Chondrocyte (in vitro differentiated cells): ENCODE data around the gene DOCK8. TPM values are rescaled to one million over a fixed set of nuclear protein-coding genes. Genes with fewer than 3 reads are reported as not detected.

Source experiments
- DNase-seq: peaks from one replicate; pipeline ENCODE4 v3.0.0; 2021; ENCODE audit warnings: mixed read lengths, low spot score
- H3K27ac Mint-ChIP-seq: one replicate; pipeline ENCODE4 v1.8.0; 2021; ENCODE audit warnings: mild to moderate bottlenecking, moderate library complexity, mixed read lengths; ENCODE audit not compliant: unreplicated experiment
- H3K27me3 Mint-ChIP-seq: 2 replicates; pipeline ENCODE4 v1.8.0; 2021; ENCODE audit warnings: low read depth, mixed read lengths
- H3K36me3 Mint-ChIP-seq: 2 replicates; pipeline ENCODE4 v1.8.0; 2021; ENCODE audit warnings: low read depth, mixed read lengths
- H3K4me1 Mint-ChIP-seq: 2 replicates; pipeline ENCODE4 v1.8.0; 2021; ENCODE audit warnings: low read depth, mild to moderate bottlenecking, mixed read lengths
- H3K4me3 Mint-ChIP-seq: one replicate; pipeline ENCODE4 v1.8.0; 2021; ENCODE audit warnings: mild to moderate bottlenecking, moderate library complexity, mixed read lengths; ENCODE audit not compliant: unreplicated experiment
- H3K9me3 Mint-ChIP-seq: 2 replicates; pipeline ENCODE4 v1.8.0; 2021; ENCODE audit warnings: low read depth, mixed read lengths
- total RNA-seq: library from RNA; stranded (reverse); gene quantifications from 3 replicates; pipeline ENCODE4 v1.2.1, GENCODE V29; 2021
- TF ChIP-seq, protein P1 (sequence below): fragments of 200-600 bp; sonication (generic); IDR thresholded peaks from 2 replicates; pipeline ENCODE4 v1.5.0; 2021; ENCODE audit warnings: antibody characterized with exemption, mild to moderate bottlenecking, moderate library complexity

Gene DOCK8
- total RNA-seq, 1 donor from 2014 or later = 0.17 TPM

DNA sequence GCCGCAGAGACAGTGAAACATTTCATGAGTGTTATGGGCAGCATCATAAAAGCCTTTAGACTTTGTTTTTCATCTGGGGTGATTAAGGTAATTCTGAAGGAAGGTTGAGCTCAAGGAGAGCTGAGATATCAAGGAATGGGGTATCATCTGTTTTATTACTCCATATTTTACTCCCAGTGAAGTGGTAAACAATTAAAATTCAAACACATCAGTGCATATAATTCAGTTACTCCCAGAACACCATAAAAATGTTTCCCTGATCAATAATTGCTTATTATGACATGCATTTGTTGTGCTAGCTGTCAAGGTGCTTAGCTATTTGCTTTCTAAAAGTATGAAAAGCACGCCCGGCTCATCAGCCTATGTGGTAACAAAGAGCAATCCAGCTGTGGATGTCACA, 81.7 kb downstream of the DOCK8 start:
- TF ChIP-seq, protein P1, sequence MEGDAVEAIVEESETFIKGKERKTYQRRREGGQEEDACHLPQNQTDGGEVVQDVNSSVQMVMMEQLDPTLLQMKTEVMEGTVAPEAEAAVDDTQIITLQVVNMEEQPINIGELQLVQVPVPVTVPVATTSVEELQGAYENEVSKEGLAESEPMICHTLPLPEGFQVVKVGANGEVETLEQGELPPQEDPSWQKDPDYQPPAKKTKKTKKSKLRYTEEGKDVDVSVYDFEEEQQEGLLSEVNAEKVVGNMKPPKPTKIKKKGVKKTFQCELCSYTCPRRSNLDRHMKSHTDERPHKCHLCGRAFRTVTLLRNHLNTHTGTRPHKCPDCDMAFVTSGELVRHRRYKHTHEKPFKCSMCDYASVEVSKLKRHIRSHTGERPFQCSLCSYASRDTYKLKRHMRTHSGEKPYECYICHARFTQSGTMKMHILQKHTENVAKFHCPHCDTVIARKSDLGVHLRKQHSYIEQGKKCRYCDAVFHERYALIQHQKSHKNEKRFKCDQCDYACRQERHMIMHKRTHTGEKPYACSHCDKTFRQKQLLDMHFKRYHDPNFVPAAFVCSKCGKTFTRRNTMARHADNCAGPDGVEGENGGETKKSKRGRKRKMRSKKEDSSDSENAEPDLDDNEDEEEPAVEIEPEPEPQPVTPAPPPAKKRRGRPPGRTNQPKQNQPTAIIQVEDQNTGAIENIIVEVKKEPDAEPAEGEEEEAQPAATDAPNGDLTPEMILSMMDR = no peak
- peaks cover 5% of the 10 kb centered on the region for H3K27me3 Mint-ChIP-seq

DNA sequence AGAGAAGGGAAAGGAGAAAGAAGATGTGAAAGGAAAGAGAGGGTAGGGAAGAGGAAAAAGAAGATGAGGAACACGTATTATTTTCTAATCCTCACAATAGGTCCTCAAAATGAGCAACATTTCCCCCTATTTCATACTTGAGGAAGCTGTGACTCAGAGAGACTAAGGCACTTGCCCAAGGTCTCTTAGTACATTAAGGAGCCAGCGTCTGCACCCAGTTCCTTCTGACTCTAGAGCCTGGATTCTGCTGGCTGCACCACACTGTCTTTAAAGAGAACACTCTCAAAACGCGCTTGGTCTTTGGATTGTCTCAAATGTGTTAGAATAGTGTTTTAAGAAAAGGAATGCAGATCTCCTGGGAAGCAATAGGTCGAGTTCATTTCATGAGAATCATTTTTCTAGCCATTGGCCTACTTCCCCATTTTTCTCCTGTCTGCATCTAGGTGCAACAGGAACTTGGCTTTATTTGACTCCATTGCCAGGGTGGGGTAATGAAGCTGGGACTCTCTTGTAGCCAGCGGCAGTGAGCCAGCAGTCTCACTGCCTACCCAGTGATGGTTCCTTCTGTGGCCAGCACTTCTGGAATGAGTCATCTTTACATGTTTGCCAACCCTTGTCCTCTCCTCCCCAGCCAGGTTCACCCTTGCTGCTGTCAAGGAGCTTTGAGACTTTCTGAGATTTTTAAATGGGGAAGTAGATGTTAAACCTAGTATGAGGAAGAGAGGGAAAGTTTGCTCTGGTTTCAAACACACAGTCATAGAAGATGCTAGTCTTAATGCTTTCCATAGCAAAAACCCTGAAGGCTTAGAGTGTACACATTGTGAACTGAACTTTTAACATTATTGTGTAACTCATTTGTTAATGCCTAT, 82.7 kb downstream of the DOCK8 start:
- peaks cover 5% of the 10 kb centered on the region for H3K27me3 Mint-ChIP-seq
- TF ChIP-seq, protein P1 = no peak
- H3K27ac Mint-ChIP-seq = no peak overlapping the region
- H3K36me3 Mint-ChIP-seq = no peaks in the 10 kb centered on the region
- no peaks in the 10 kb centered on the region for H3K9me3 Mint-ChIP-seq
- no peak overlapping the region for H3K4me3 Mint-ChIP-seq
- no peak for DNase-seq
- no peaks in the 10 kb centered on the region for H3K4me1 Mint-ChIP-seq

More for the DNA sequence above, 81.7 kb downstream of the DOCK8 start:
- DNase-seq = no peak
- no peaks in the 10 kb centered on the region for H3K4me1 Mint-ChIP-seq
- no peak overlapping the region for H3K27ac Mint-ChIP-seq
- no peak overlapping the region for H3K4me3 Mint-ChIP-seq
- H3K36me3 Mint-ChIP-seq = no peaks in the 10 kb centered on the region
- no peaks in the 10 kb centered on the region for H3K9me3 Mint-ChIP-seq

DNA sequence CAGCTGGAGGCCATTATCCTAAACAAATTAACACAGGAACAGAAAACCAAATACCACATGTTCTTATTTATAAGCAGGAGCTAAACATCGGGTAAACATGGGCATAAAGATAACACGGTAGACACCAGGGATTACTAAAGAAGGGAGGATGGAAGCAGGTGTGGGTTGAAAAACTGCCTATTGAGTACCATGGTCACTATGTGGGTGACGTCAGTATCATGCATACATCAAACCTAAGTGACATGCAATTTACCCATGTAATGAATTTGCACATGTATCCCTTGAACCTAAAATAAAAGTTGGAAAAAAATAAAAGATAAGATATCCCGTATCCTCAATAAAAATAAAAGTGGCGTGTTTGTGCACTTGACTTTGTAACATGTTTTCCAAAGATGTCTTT, 88.8 kb downstream of the DOCK8 start:
- H3K27me3 Mint-ChIP-seq = peaks cover 4% of the 10 kb centered on the region
- H3K9me3 Mint-ChIP-seq = no peaks in the 10 kb centered on the region
- no peak overlapping the region for H3K27ac Mint-ChIP-seq
- peaks cover 3% of the 10 kb centered on the region for H3K4me1 Mint-ChIP-seq
- DNase-seq = no peak
- no peak overlapping the region for H3K4me3 Mint-ChIP-seq
- TF ChIP-seq, protein P1 = no peak
- H3K36me3 Mint-ChIP-seq = no peaks in the 10 kb centered on the region

DNA sequence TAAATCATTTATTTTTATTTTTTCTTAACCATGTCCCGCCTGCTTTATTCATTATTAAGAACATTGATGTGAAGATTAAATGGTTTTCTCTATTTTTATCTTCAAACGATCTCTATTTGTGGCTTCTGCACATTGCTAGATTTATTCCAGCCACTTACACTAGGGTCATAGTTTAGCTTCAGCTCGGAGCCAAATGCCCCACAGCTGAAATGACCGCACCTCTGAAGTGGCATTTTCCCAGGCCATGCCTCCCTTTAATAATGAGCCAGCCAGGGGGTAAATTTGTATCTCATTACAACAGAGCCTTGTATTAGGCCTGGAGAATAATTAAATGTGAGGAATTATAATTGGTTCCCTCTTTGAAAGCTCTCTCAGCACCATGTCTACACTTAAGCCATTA, 89.4 kb downstream of the DOCK8 start:
- Mint-ChIP-seq H3K4me3 (no peak overlapping the region), H3K27ac (no peak overlapping the region), H3K4me1 (peaks cover 3% of the 10 kb centered on the region)

DNA sequence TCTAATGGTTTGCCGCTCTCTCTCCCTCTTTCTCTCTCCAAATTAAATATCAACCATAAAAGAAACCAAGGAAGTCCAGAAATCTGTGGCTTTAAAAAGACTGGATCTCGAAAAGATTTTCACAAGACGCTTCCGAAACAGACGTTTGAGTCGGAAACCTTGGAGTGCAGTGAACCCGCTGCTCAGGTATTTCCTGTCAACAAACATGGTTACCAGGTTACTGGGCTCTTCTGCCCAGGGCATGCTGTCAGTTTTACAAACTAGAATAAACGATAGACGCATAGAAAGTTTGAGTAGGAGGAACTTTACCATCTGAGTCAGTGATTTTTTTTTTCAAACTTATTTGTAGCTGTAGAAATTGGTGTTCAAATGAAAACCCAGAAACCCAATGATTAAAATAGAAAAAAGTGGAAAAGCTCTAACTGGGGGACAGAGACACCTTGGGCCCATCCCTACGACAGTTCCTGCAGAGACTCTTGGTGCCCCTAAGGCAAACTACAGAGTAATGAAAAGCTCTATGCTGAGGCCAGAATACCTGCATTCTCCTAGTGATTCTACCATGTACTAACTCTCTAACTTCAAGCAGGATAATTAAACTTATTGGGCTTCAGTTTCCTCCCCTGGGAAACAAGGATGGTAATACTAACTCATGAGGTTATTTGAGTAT, 90.0 kb downstream of the DOCK8 start:
- no peaks in the 10 kb centered on the region for H3K9me3 Mint-ChIP-seq
- no peaks in the 10 kb centered on the region for H3K36me3 Mint-ChIP-seq
- H3K4me1 Mint-ChIP-seq = peaks cover 3% of the 10 kb centered on the region
- no peak overlapping the region for H3K4me3 Mint-ChIP-seq
- no peak for DNase-seq
- peaks cover 4% of the 10 kb centered on the region for H3K27me3 Mint-ChIP-seq
- TF ChIP-seq, protein P1 = no peak
- no peak overlapping the region for H3K27ac Mint-ChIP-seq

More for the DNA sequence above, 89.4 kb downstream of the DOCK8 start:
- H3K27me3 Mint-ChIP-seq = peaks cover 4% of the 10 kb centered on the region
- TF ChIP-seq, protein P1 = no peak
- DNase-seq = no peak
- no peaks in the 10 kb centered on the region for H3K9me3 Mint-ChIP-seq
- H3K36me3 Mint-ChIP-seq = no peaks in the 10 kb centered on the region
